GM12878 (cell line): ENCODE results near the gene LRCH2.

Experiments
- CHD2 ChIP-seq: IDR thresholded peaks from 2 replicates; pipeline ENCODE4 v1.6.1; 2011; ENCODE audit warnings: low read depth, low read length, improper control_type of control experiment, borderline replicate concordance
- CTCF ChIP-seq, 3 experiments: IDR thresholded peaks in 2 of 3; conservative IDR thresholded peaks in 1 of 3; 2 replicates each; pipeline ENCODE4 v1.5.1; 2011; ENCODE audit warnings: low read depth in 3 of 3, low read length in 3 of 3, mild to moderate bottlenecking in 3 of 3, control low read depth in 2 of 3, moderate library complexity in 2 of 3, inconsistent platforms in 1 of 3, mixed read lengths in 1 of 3; ENCODE audit not compliant: control insufficient read depth in 2 of 3, insufficient read depth in 1 of 3; ENCODE audit errors: extremely low read depth in 1 of 3
- EZH2 ChIP-seq: IDR thresholded peaks from 2 replicates; pipeline ENCODE4 v1.6.1; 2012; ENCODE audit warnings: low read depth, mild to moderate bottlenecking, control low read depth, inconsistent platforms, low read length, borderline replicate concordance; ENCODE audit not compliant: control insufficient read depth
- GABPA ChIP-seq: IDR thresholded peaks from 2 replicates; pipeline ENCODE4 v1.6.1; 2014; ENCODE audit warnings: antibody characterized with exemption, low read depth, mild to moderate bottlenecking, inconsistent platforms
- NR2F1 ChIP-seq: fragments of 450-650 bp; conservative IDR thresholded peaks from 2 replicates; pipeline ENCODE4 v1.6.1; 2017; ENCODE audit warnings: mild to moderate bottlenecking
- POLR2A ChIP-seq: IDR thresholded peaks from 2 replicates; pipeline ENCODE4 v1.6.1; 2011; ENCODE audit warnings: low read depth, mild to moderate bottlenecking, low read length
- RBBP5 ChIP-seq: fragments of 200-600 bp; sonication (generic); conservative IDR thresholded peaks from 2 replicates; pipeline ENCODE4 v1.6.1; 2016
- RELA ChIP-seq: fragments of 450-650 bp; IDR thresholded peaks from 2 replicates; pipeline ENCODE4 v1.8.0; 2014; ENCODE audit warnings: borderline replicate concordance; ENCODE audit not compliant: partially characterized antibody
- RFX5 ChIP-seq: IDR thresholded peaks from 2 replicates; pipeline ENCODE4 v1.6.1; 2011; ENCODE audit warnings: low read depth, low read length, improper control_type of control experiment
- TARDBP ChIP-seq: IDR thresholded peaks from 2 replicates; pipeline ENCODE4 v1.6.1; 2016; ENCODE audit warnings: borderline replicate concordance
- ZSCAN29 ChIP-seq: fragments of 450-650 bp; IDR thresholded peaks from 2 replicates; pipeline ENCODE4 v1.6.1; 2017; ENCODE audit warnings: mild to moderate bottlenecking, moderate library complexity
- TF ChIP-seq, protein P1 (sequence below): fragments of 150-350 bp; IDR thresholded peaks from 2 replicates; pipeline ENCODE4 v1.6.1; 2016; ENCODE audit warnings: low read depth, low read length
- TF ChIP-seq, protein P2 (sequence below): IDR thresholded peaks from 2 replicates; pipeline ENCODE4 v1.6.1; 2012; ENCODE audit warnings: low read depth, low read length, improper control_type of control experiment

DNA sequence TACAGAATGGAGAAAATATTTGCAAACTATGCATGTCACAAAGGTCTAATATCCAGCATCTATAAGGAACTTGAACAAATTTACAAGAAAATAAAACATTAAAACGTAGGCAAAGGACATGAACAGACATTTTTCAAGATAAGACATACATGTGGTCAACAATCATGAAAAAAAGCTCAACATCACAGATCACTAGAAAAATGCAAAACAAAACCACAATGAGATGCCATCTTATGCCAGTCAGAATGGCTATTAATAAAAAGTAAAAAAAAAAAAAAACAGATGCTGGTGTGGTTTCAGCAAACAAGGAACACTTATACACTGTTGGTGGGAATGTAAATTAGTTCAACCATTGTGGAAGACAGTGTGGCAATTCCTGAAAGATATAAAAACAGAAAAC lies 140.7 kb downstream of the LRCH2 start:
- TF ChIP-seq GABPA (no peak), RELA (no peak), TARDBP (no peak), CTCF (IDR thresholded peaks at IDR 0.05 in 2 of 3, conservative IDR thresholded peaks at IDR 0.05 in 1 of 3; ENCODE audit: control insufficient read depth in 2 of 3, extremely low read depth in 1 of 3, insufficient read depth in 1 of 3, low read depth in 3 of 3, low read length in 3 of 3) (no peak), RBBP5 (no peak), ZSCAN29 (no peak), POLR2A (no peak), RFX5 (no peak), EZH2 (no peak), NR2F1 (no peak), CHD2 (no peak)
- TF ChIP-seq, protein P1, sequence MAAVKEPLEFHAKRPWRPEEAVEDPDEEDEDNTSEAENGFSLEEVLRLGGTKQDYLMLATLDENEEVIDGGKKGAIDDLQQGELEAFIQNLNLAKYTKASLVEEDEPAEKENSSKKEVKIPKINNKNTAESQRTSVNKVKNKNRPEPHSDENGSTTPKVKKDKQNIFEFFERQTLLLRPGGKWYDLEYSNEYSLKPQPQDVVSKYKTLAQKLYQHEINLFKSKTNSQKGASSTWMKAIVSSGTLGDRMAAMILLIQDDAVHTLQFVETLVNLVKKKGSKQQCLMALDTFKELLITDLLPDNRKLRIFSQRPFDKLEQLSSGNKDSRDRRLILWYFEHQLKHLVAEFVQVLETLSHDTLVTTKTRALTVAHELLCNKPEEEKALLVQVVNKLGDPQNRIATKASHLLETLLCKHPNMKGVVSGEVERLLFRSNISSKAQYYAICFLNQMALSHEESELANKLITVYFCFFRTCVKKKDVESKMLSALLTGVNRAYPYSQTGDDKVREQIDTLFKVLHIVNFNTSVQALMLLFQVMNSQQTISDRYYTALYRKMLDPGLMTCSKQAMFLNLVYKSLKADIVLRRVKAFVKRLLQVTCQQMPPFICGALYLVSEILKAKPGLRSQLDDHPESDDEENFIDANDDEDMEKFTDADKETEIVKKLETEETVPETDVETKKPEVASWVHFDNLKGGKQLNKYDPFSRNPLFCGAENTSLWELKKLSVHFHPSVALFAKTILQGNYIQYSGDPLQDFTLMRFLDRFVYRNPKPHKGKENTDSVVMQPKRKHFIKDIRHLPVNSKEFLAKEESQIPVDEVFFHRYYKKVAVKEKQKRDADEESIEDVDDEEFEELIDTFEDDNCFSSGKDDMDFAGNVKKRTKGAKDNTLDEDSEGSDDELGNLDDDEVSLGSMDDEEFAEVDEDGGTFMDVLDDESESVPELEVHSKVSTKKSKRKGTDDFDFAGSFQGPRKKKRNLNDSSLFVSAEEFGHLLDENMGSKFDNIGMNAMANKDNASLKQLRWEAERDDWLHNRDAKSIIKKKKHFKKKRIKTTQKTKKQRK: no peak
- TF ChIP-seq, protein P2, sequence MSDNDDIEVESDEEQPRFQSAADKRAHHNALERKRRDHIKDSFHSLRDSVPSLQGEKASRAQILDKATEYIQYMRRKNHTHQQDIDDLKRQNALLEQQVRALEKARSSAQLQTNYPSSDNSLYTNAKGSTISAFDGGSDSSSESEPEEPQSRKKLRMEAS: no peak
